ENCODE data around the gene SGMS1. TPM values are rescaled to one million over a fixed set of nuclear protein-coding genes. Genes with fewer than 3 reads are reported as not detected.

SGMS1 gene
- total RNA-seq, 1 donor from 2014 or later = 9.2 TPM

DNA sequence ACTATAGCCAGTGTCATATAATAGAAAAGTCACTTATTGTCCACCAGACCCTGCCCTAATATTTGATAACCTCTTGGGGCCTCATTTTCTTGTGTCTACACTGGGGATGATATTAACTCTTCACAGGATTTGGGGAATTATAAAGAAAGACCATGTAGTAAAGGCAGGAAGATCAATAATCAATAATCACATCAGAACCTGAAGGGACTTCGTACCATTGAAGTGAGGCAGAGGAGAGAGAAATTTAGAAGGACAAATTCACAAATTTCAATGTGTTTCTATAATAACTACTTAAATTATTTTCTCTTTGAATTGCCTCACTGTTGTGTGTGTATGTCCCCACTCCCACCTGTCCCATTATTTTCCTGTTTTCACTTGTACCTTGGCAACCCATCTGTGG lies 10.7 kb upstream of the SGMS1 start:
- Mint-ChIP-seq H3K4me3 (no peak overlapping the region), H3K36me3 (peaks cover 1% of the 10 kb centered on the region), H3K27ac (no peak overlapping the region), H3K27me3 (ENCODE audit: insufficient read depth, low read depth) (no peaks in the 10 kb centered on the region), H3K9me3 (no peaks in the 10 kb centered on the region), H3K4me1 (no peaks in the 10 kb centered on the region)
- Histone ChIP-seq H2AFZ (replicated peaks) (no peak overlapping the region), H3K4me2 (no peak overlapping the region), H3K9me3 (ENCODE audit: low read depth) (no peaks in the 10 kb centered on the region), H3K4me3 (no peak overlapping the region), H3K36me3 (no peaks in the 10 kb centered on the region), H4K20me1 (ENCODE audit: low read depth) (no peaks in the 10 kb centered on the region), H3F3A (ENCODE audit: low read depth) (no peaks in the 10 kb centered on the region), H3K27me3 (no peaks in the 10 kb centered on the region), H3K79me2 (ENCODE audit: low read depth) (no peaks in the 10 kb centered on the region), H3K27ac (no peak overlapping the region), H3K9ac (no peak overlapping the region), H3K4me1 (no peaks in the 10 kb centered on the region)
- no peak for DNase-seq (ENCODE audit: low spot score)
- TF ChIP-seq EZH2phosphoT487 (IDR thresholded peaks at IDR 0.05) = no peak
- TF ChIP-seq EZH2 (IDR thresholded peaks at IDR 0.05) = no peak
- TF ChIP-seq, protein P1, sequence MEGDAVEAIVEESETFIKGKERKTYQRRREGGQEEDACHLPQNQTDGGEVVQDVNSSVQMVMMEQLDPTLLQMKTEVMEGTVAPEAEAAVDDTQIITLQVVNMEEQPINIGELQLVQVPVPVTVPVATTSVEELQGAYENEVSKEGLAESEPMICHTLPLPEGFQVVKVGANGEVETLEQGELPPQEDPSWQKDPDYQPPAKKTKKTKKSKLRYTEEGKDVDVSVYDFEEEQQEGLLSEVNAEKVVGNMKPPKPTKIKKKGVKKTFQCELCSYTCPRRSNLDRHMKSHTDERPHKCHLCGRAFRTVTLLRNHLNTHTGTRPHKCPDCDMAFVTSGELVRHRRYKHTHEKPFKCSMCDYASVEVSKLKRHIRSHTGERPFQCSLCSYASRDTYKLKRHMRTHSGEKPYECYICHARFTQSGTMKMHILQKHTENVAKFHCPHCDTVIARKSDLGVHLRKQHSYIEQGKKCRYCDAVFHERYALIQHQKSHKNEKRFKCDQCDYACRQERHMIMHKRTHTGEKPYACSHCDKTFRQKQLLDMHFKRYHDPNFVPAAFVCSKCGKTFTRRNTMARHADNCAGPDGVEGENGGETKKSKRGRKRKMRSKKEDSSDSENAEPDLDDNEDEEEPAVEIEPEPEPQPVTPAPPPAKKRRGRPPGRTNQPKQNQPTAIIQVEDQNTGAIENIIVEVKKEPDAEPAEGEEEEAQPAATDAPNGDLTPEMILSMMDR (IDR thresholded peaks at IDR 0.05) = no peak

DNA sequence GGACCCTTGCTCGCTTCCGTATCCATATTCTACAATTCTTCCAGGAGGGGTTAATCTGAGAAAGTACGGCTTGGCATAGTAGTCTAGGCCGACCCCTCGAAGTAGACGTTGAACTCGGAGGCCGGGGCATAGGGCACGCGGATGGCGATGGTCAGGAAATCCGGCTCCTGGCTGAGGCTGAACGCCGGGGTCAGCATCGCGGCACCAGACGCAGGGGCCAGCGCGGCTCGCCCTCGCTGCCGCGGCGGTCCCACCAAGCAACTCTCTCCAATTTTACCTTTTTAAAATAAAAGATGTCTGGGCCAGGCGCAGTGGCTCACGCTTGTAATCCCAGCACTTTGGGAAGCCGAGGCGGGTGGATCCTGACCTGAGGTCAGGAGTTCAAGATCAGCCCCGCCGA lies 7.3 kb upstream of the SGMS1 start:
- Mint-ChIP-seq H3K9me3 (no peaks in the 10 kb centered on the region), H3K27ac (no peak overlapping the region), H3K27me3 (ENCODE audit: insufficient read depth, low read depth) (no peaks in the 10 kb centered on the region), H3K36me3 (peaks cover 3% of the 10 kb centered on the region), H3K4me1 (peaks cover 2% of the 10 kb centered on the region), H3K4me3 (no peak overlapping the region)
- Histone ChIP-seq H3K36me3 (no peaks in the 10 kb centered on the region), H3K9me3 (ENCODE audit: low read depth) (no peaks in the 10 kb centered on the region), H3K9ac (no peak overlapping the region), H3K4me1 (peaks cover 2% of the 10 kb centered on the region), H3F3A (ENCODE audit: low read depth) (peaks cover 2% of the 10 kb centered on the region), H3K27ac (no peak overlapping the region), H3K4me3 (no peak overlapping the region), H4K20me1 (ENCODE audit: low read depth) (no peaks in the 10 kb centered on the region), H2AFZ (replicated peaks) (no peak overlapping the region), H3K4me2 (no peak overlapping the region), H3K27me3 (no peaks in the 10 kb centered on the region), H3K79me2 (ENCODE audit: low read depth) (no peaks in the 10 kb centered on the region)
- TF ChIP-seq EZH2 (IDR thresholded peaks at IDR 0.05) = no peak
- TF ChIP-seq EZH2phosphoT487 (IDR thresholded peaks at IDR 0.05) = no peak
- no peak for DNase-seq (ENCODE audit: low spot score)

DNA sequence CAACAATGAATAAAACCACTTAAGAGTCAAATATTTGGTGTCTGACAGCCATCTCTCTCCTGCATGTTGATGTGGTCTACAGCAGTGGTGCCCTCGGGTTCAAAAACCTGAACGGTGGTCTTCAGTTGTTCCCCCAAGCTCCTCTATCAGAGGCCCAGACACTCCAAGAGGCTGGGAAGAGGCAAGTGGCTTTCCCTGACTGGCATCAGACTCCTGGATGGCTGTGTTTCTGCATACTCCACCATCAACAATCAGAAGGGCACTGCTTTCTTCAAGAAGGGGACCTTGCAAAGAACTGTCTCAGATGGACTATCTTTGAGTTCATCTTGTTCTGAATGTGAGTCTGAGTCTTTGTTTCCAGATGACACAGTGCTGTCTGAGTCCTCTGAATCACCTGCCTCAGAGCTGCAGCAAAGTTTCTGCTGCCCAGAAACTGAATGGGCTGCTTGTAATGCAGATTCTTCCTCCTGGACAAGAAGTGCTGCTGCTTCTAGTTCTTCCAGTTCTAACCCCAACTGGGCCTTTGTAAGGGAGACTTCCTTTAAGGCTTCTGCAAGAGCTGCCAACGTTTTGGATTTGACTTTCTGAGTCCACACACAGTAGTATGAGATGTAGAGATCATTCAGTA lies 5.9 kb upstream of the SGMS1 start:
- no peaks in the 10 kb centered on the region for H4K20me1 ChIP-seq (ENCODE audit: low read depth)
- no peaks in the 10 kb centered on the region for H3K79me2 ChIP-seq (ENCODE audit: low read depth)
- H3K4me1 Mint-ChIP-seq = peaks cover 6% of the 10 kb centered on the region
- no peaks in the 10 kb centered on the region for H3K9me3 ChIP-seq (ENCODE audit: low read depth)
- H3K36me3 Mint-ChIP-seq = peaks cover 3% of the 10 kb centered on the region
- H3K27ac Mint-ChIP-seq = no peak overlapping the region
- peaks cover 16% of the 10 kb centered on the region for H3F3A ChIP-seq (ENCODE audit: low read depth)
- H2AFZ ChIP-seq (replicated peaks) = no peak overlapping the region
- no peaks in the 10 kb centered on the region for H3K36me3 ChIP-seq
- no peak overlapping the region for H3K9ac ChIP-seq
- TF ChIP-seq EZH2phosphoT487 (IDR thresholded peaks at IDR 0.05) (no peak), EZH2 (IDR thresholded peaks at IDR 0.05) (no peak)
- TF ChIP-seq, protein P1 (IDR thresholded peaks at IDR 0.05) = no peak
- no peak for DNase-seq (ENCODE audit: low spot score)
- H3K4me3 ChIP-seq = no peak overlapping the region
- no peaks in the 10 kb centered on the region for H3K9me3 Mint-ChIP-seq
- H3K27ac ChIP-seq = no peak overlapping the region
- H3K27me3 ChIP-seq = no peaks in the 10 kb centered on the region
- H3K4me2 ChIP-seq = no peak overlapping the region
- H3K4me3 Mint-ChIP-seq = no peak overlapping the region
- H3K4me1 ChIP-seq = peaks cover 4% of the 10 kb centered on the region
- H3K27me3 Mint-ChIP-seq (ENCODE audit: insufficient read depth, low read depth) = no peaks in the 10 kb centered on the region

DNA sequence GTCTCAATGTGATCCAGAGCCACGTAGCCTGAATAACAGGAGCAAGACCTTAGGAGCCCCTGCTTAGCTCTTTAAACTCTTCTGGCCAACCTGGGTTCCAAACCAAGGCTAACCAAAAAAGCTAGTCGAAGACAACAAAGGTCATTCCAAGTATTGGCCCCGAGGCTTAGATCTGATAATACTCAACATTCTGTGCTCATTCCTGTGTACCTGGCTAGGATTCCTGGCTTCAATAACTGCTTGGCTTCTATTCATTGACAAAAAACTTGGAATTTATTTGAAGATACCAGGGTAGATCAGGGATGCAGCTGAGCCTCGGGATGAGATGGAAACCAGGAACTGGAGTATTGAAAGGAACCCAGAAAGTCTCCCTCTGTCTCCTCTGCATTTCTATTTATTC lies 4.1 kb upstream of the SGMS1 start:
- Mint-ChIP-seq H3K9me3 (no peaks in the 10 kb centered on the region), H3K4me3 (no peak overlapping the region), H3K27me3 (ENCODE audit: insufficient read depth, low read depth) (no peaks in the 10 kb centered on the region), H3K27ac (no peak overlapping the region), H3K36me3 (peaks cover 3% of the 10 kb centered on the region), H3K4me1 (peaks cover 6% of the 10 kb centered on the region)
- H3K27me3 ChIP-seq = no peaks in the 10 kb centered on the region
- H3K4me3 ChIP-seq = no peak overlapping the region
- no peak overlapping the region for H2AFZ ChIP-seq (replicated peaks)
- H3K4me2 ChIP-seq = no peak overlapping the region
- TF ChIP-seq, protein P1 (IDR thresholded peaks at IDR 0.05) = no peak
- TF ChIP-seq EZH2phosphoT487 (IDR thresholded peaks at IDR 0.05) (no peak), EZH2 (IDR thresholded peaks at IDR 0.05) (no peak)
- H3K9ac ChIP-seq = no peak overlapping the region
- H3K79me2 ChIP-seq (ENCODE audit: low read depth) = no peaks in the 10 kb centered on the region
- H3K4me1 ChIP-seq = peaks cover 4% of the 10 kb centered on the region
- peaks cover 30% of the 10 kb centered on the region for H3F3A ChIP-seq (ENCODE audit: low read depth)
- H3K27ac ChIP-seq = no peak overlapping the region
- peaks cover 2% of the 10 kb centered on the region for H4K20me1 ChIP-seq (ENCODE audit: low read depth)
- DNase-seq (ENCODE audit: low spot score) = no peak
- no peaks in the 10 kb centered on the region for H3K9me3 ChIP-seq (ENCODE audit: low read depth)
- no peaks in the 10 kb centered on the region for H3K36me3 ChIP-seq

Measured in neural progenitor cell (in vitro differentiated cells).